Ureter (tissue), 1 donor: ENCODE results near the gene OR2AJ1. TPM values are rescaled to one million over a fixed set of nuclear protein-coding genes. Genes with fewer than 3 reads are reported as not detected.

Source experiments
- DNase-seq: peaks from one replicate; pipeline ENCODE4 v3.0.0-alpha.2; 2020; ENCODE audit warnings: low spot score
- total RNA-seq: library from RNA; stranded (reverse); gene quantifications from one replicate; pipeline ENCODE4 v1.2.4, GENCODE V29; 2023
- donor health status: DM: yes; HTN: yes; CAD: no.

OR2AJ1 gene, protein sequence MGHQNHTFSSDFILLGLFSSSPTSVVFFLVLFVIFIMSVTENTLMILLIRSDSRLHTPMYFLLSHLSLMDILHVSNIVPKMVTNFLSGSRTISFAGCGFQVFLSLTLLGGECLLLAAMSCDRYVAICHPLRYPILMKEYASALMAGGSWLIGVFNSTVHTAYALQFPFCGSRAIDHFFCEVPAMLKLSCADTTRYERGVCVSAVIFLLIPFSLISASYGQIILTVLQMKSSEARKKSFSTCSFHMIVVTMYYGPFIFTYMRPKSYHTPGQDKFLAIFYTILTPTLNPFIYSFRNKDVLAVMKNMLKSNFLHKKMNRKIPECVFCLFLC
- not detected for total RNA-seq

DNA sequence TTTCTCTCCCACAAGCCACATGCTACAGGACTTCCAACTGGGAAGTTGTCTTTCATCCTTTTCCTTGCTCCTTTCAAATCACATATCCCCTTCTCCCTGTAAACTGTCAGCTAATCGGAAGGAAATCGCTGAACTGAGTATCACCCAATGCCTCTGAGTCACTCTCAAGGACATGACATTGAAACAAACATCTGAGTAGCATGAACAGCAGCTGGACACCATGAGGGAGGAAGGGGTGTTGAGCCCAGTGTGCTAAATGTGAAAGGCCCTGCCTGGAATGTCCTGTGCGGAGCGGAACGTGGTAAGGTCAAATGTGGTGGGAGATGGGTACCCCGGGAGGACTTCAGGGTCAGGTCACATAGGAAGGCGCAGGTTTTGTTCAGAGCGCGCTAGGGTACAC lies at the start of gene OR2AJ1:
Gene OR2AJ1 (plus strand): TSS at position 22 of the 400 bp plus-strand sequence. CDS start 8,880 bp downstream, outside the sequence.
- no peak for DNase-seq

DNA sequence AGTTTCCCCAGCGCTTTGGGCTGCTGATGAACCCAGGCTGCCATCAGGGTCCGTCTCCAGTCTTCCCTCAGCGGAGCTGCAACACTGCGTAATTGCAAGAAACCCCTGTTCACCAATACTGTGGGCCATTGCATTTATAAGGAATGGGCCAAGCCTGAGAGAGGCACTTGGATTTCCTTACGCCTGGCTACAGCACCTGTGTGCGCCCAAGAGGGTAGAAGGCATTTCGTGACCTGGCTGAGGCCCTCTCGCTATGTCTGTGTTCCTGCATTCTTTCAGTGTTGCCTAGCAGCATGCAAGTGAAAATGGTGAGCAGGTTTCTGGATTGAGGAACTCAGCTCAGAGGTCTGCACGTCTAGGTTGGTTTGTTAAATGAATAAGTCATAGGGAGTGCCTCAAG lies 41.3 kb upstream of the OR2AJ1 start:
- DNase-seq, result no peak

DNA sequence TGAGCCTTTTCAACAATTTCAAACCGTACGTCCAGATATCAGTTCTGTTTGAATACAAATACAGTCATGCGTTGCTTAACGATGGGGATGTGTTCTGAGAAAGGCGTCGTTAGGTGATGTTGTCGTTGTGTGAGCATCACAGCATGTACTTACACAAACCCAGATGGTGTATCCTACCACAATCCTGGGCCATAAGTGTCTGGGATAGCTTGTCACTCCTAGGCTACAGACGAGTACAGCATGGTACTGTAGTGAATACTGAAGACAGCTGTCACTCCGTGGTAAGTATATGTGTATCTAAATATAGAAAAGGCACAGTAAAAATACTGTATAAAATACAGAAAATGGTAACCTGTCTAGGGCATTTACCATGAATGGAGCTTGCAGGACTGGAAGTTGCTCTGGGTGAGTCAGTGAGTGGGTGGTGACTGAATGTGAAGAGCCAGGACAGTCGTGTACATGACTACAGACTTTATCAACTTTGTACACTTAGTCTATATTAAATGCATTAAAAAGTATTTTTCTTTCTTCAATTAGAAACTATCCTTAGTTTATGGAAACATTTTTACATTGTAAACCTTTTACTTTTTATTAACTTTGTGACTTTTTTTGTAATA lies 39.8 kb upstream of the OR2AJ1 start:
- DNase-seq, result no peak

DNA sequence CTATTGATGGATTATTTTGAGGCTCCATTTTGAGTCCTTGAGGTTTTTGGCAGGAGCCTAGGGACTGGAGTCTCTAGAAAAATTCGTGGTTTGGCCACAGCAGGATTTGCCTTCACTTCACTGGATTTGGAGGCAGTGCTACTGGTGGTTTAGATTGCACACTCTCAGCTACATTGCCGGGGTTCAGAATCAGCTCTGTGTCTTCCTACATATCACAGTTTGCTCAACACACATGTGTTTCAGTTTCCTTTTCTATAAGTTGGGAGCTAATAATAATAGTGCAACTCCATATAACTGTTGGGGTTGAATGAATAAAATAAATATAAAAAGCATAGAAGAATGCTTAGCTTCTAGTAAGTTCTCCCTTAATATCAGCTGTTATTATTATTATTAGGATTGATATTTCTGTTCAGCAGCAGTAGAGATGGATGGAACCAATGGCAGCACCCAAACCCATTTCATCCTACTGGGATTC lies 29.5 kb upstream of the OR2AJ1 start, which contains the start of gene OR2W3:
Gene OR2W3 (plus strand): TSS at position 425 of the 475 bp plus-strand sequence. CDS start 0 bp downstream, at position 425.
- no peak for DNase-seq

DNA sequence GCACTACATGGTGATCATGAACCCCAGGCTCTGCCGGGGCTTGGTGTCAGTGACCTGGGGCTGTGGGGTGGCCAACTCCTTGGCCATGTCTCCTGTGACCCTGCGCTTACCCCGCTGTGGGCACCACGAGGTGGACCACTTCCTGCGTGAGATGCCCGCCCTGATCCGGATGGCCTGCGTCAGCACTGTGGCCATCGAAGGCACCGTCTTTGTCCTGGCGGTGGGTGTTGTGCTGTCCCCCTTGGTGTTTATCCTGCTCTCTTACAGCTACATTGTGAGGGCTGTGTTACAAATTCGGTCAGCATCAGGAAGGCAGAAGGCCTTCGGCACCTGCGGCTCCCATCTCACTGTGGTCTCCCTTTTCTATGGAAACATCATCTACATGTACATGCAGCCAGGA lies 28.7 kb upstream of the OR2AJ1 start:
- no peak for DNase-seq

DNA sequence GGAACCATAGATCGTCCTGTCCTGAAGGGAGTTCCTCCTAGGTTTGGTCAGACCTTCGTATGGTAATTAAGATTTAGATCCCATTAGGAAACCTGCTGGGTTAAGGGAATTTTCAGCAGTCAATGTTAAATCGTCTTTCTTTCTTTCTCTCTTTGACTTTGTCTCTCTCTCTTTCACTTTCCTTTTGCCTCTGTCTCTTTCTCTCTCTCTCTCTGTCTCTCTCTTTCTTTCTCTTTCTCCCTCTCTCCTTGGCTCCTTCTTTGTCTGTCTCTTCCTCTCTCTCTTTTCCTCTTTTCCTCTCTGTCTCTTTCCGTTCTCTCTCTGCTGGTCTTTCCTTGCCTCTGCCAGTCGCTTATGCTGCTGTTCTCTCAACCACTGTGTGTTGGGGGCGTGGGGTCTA lies 20.6 kb upstream of the OR2AJ1 start:
- DNase-seq, result no peak

DNA sequence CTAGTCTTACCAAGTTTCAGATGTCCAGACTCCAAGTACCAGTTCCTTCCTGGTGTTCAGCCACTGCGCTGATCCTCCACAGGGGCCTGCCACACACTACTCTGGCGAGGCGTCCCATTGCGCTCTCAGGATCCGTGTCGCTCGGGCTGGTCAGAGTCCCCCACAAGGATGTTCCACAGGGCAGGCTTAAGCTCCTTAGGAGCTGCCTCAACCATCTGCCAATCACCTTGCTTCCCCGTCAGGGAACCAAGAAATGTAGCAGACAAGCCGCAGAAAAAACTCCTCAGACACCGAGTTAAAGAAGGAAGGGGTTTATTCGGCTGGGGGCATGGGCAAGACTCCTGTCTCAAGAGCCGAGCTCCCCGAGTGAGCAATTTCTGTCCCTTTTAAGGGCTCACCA lies 19.5 kb upstream of the OR2AJ1 start:
- DNase-seq, result no peak

DNA sequence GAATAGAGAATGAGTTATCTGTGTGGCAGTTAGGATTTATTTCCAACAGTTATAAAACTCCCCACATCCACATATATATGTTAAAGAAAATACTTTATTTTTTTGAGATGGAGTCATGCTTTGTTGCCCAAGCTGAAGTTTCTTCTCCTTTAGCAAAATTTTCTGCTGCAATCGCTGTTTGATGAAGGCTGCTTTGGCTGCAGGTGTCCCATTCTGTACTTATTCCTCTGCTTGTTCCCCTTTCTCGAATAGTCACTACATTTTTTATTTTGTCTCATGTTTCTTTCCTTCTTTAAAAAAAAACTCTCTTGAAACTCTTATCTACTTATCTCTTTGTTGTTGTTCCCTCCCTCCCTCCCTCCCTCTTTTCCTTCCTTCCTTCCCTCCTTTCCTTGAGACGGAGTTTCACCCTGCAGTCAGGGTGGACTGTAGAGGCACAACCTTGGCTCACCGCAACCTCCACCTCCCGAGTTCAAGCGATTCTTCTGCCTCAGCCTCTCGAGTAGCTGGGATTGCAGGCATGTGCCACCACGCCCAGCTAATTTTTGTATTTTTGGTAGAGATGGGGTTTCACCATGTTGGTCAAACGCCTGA lies 18.7 kb upstream of the OR2AJ1 start:
- no peak for DNase-seq

DNA sequence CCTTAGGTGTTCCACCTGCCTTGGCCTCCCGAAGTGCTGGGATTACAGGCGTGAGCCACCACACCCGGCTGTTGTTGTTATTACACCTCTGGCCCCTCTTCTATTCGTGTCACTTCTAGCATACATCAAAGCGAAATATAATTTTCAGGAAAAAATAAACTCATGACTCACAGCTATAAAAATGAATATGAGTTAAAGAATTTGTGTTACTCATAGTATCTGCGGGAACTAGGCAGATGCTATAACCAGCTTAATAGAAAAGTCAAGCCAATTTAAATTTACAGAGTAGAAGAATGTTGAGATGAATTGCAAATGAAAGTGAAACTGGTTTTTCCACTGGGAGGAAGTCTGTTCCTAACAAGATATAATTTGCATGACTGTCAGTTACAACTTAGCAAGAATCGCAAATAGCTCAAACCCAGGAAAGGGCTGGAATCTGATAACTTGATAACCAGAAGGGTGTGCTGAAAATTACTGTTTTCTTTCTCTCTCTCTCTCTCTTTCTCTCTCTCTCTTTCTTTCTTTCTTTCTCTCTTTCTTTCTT lies 18.1 kb upstream of the OR2AJ1 start:
- no peak for DNase-seq

DNA sequence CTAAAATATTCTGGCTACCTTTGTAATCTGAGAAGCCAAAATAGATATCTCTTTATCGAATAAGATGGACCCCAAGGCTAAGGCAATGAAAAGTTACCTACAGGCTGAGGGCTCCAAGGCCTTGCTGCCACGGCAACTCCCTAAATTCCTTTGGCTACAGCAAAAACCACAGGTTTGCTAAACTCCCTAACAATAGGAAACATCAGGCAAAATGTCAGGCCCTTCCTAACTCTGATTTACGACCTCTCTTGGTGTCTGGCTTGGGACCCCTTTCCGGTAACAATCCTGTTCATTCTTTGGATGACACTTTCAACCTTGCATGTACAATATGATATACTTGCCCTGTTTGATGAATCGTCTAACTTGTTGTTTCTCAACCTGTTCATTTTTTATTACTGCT lies 15.9 kb upstream of the OR2AJ1 start:
- no peak for DNase-seq

DNA sequence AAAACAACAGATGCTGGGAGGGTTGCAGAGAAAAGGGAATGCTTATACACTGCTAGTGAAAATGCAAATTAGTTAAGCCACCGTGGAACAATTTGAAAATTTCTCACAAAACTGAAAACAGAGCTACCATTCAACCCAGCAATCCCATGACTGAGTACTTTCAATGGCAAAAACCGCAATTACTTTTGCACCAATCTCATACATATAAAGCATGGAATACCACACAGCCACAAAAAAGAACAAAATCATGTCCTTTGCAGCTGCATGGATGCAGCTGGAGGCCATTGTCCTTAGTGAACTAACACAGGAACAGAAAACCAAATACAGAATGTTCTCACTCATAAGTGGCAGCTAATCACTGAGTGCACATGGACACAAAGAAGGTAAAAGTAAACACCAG lies 10.9 kb upstream of the OR2AJ1 start:
- no peak for DNase-seq

DNA sequence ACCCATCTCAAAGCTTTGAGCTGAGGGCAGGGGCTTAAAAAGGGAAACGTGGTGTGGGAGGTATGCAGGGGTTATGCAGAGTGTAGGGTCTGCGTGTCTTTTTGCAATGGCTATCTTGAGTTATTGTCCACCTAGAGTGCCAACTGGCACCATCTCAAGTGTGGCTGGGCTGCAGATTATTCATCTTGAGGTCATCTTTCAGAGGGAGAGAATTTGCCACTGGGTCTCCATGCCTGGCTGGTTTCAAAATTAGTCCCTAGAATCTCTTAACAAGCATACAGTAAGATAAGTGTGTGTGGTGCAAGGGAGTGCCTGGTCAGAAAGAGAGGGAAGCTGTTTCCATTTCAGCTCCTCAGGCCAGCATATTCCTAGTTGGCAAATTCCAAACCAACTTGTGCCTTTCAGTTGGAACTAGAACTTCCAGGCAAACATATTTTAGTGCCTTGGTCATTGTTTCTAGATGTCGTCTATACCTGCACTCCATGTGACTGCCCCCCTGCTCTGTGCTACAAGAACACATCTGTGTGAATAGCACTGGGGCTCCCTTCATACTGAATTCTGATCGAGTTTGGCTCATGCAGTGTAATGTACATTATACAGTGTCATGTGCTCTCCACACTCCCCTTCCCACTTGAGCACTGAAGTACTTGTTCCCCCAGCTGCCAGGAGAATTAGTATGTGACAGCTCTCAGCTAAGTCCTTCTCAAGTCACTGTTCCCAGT lies 9.6 kb upstream of the OR2AJ1 start:
- DNase-seq, result no peak

DNA sequence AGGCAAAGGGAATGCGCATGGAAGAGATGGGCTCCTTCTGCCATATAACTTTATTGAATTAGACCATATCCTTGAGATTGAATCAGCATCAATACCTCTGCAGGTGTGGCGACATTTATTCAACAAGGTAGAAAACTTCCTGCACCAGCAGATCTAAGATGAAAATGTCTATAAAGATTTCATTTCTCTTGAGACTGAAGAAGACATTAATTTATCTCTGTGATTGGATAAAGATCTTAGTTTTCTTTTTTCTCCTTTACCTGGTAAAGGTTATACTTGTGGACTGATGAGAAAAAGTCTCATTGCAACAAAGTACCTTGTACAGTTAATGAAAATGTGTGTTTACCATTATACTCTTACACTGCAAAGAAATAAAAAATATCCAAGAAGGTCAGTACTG lies 4.7 kb upstream of the OR2AJ1 start, which contains the start of gene OR2T8:
Gene OR2T8 (plus strand): TSS at position 301 of the 400 bp plus-strand sequence. CDS start 766 bp downstream, outside the sequence.
- no peak for DNase-seq

DNA sequence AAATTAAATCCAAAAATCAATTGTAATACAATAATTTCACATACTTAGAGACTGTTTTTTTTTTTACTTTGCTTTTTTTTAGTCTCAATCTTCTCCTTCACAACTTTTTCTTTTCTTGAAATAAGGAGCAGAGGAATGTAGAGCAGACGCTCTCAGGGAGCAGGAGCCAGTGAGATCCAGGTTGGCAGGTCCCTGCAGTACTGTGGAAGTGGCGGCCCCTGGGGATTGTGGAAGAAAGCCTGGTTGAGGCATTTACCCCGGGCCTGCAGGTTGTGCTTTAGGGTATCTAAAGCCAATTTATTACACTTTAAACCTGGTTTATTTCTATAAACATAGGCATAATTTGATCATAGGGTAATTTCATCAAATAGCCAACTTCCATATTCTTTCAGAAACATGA lies 748 bp upstream of the OR2AJ1 start:
- DNase-seq, result no peak

DNA sequence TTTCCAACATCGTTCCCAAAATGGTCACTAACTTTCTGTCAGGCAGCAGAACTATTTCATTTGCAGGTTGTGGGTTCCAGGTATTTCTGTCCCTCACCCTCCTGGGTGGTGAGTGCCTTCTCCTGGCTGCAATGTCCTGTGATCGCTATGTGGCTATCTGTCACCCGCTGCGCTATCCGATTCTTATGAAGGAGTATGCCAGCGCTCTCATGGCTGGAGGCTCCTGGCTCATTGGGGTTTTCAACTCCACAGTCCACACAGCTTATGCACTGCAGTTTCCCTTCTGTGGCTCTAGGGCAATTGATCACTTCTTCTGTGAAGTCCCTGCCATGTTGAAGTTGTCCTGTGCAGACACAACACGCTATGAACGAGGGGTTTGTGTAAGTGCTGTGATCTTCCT lies 9.3 kb downstream of the OR2AJ1 start:
- DNase-seq, result no peak

DNA sequence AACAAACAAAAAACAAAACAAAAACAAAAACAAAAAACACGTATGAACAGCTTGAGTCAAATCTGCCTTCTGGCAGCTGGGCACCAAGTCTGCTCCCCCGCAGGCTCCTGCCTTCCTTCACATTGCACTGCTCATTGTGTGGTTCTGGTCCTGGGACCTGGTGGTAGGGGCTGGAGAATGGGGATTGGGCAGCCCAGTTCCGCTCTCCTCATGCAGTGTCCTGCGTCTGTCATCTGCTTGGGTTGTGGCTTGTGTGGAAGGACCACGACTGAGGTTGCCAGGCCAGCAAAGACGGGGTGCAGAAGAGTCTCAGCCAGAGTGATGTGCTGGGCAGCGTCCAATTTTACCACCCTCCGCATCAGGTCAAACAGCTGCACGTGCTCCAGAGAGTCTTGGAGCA lies 11.1 kb downstream of the OR2AJ1 start:
- no peak for DNase-seq

DNA sequence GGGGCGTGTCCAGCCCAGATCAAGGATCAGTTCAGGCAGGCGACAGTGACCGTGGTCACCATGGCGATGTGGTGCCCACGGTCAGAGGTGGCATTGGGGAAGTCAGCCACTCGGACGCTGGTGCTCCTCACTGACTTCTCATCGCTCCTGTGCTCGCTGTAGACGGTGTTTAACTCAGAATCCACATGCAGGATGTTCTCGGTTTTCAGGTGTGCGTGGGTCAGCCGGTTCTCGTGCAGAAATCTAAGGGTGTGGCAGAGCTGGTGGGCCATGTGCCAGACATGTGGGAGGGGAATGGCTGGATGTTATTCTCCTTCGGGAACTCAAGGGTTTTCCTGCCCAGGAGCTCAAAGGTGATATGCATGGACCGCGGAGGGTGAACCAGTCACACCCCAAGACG lies 11.7 kb downstream of the OR2AJ1 start:
- DNase-seq, result no peak

DNA sequence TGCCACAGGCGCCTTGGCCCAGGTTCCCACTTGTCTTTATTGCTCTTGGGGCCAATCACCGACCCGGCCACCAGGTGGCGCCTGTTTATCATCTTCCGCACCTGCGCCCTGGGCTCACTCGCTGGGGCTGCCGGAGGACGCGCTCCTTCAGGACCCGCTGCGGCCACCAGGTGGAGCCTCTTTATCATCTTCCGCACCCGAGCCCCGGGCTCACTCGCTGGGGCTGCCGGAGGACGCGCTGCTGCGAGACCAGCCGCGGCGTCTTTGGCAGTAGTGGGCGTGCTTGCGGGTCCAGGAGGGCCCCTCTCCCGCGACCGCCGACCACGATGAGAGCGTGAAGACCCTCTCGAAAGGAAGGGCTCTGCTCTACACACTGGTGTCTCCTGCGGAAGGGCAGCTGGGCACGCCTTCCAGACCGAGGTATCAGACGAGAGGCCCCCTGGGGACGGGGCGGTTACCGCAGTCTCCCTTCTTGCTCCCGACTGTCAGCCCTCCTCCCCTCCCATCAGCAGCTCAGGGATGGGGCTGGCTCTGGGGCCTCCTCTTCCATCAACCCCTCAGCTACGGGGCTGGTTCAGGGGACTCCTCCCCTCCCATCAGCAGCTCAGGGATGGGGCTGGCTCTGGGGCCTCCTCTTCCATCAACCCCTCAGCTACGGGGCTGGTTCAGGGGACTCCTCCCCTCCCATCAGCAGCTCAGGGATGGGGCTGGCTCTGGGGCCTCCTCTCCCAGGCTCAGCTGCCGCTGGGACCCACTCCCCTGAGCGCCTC lies 12.5 kb downstream of the OR2AJ1 start:
- peak; percentile 54 for DNase-seq

DNA sequence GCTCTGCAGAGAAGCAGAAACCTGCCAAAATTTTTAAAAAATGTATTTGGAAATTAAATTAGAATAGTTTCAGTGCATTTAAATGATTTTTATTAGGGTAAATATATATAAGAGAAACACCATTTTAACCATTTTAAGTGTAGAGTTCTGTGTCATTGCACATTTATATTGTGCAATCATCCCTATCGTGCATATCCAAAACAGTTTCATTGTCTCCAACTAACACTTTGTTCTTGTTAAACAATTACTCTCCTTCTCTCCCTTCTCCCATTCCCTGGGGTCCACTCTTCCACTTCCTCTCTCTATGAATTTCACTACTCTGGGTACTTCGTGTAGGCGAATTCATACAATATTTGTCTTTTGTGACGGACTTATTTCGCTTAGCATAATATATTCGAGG lies 17.9 kb downstream of the OR2AJ1 start:
- no peak for DNase-seq

DNA sequence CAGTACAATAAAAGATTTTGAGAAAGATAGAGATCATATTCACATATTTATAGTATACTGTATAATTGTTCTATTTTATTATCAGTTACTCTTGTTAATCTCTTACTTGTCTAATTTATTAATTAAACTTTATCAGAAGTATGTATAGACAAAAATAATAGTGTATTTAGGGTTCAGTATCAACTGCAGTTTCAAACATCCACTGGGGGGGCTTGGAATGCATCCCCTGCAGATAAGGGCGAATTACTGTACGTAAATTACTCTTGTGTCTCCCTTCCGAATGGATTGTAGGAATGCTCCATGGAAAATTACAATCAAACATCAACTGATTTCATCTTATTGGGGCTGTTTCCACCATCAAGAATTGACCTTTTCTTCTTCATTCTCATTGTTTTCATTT lies 23.9 kb downstream of the OR2AJ1 start, which contains the start of gene OR2L8:
Gene OR2L8 (plus strand): TSS at position 301 of the 400 bp plus-strand sequence. CDS start 0 bp downstream, at position 301.
- DNase-seq, result no peak

DNA sequence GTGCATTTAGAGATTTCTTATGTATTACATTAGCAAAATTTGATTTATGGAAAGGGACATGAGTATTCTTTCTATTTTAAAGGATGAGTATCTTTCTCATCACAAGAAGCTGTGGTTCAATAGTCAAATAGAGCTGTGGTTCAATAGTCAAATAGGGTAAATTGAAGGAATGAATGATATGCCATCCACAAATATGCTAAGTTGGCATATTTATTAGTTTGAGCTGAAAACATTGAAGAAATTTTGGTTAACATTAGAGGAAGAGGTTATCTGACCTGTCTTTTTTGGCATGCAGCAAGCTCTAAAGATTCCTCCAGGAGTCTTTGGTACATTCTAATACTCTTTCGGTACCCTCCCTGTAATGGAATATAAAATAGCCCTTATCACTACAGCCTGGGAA lies 28.7 kb downstream of the OR2AJ1 start:
- no peak for DNase-seq
